OCI-LY1 (cell line): ENCODE data around the gene ZNF584.
"Not testable (repeated sequence)": the region's sequence is repeated elsewhere in the genome, so short reads cannot be mapped to it uniquely, and the experiment has no call there.

Source experiments
- H2AFZ ChIP-seq: fragments of 200-600 bp; sonication (generic), shearing (Covaris generic); 2 replicates; pipeline ENCODE4 v1.6.0; 2014; ENCODE audit warnings: antibody characterized with exemption, mild to moderate bottlenecking, low read length
- H3F3A ChIP-seq: fragments of 200-600 bp; sonication (generic), shearing (Covaris generic); 2 replicates; pipeline ENCODE4 v1.6.0; 2014; ENCODE audit warnings: mild to moderate bottlenecking, antibody characterized with exemption, low read length, moderate library complexity; ENCODE audit not compliant: insufficient read depth
- H3K27ac ChIP-seq: fragments of 200-600 bp; sonication (generic); 2 replicates; pipeline ENCODE4 v1.5.1; 2014; ENCODE audit warnings: low read length, mixed run types, mild to moderate bottlenecking, low read depth; ENCODE audit not compliant: poor library complexity, severe bottlenecking
- H3K27me3 ChIP-seq: fragments of 200-600 bp; sonication (generic); 2 replicates; pipeline ENCODE4 v1.6.0; 2014; ENCODE audit warnings: antibody characterized with exemption, mild to moderate bottlenecking, low read length, moderate library complexity; ENCODE audit not compliant: insufficient read depth
- H3K36me3 ChIP-seq: fragments of 200-600 bp; sonication (generic); 2 replicates; pipeline ENCODE4 v1.6.1; 2014; ENCODE audit warnings: mild to moderate bottlenecking, antibody characterized with exemption, low read length, moderate library complexity, mixed read lengths; ENCODE audit not compliant: insufficient read depth
- H3K4me1 ChIP-seq: fragments of 200-600 bp; sonication (generic); 2 replicates; pipeline ENCODE4 v1.5.1; 2014; ENCODE audit warnings: mild to moderate bottlenecking, low read length, moderate library complexity; ENCODE audit not compliant: insufficient read depth, severe bottlenecking
- H3K4me2 ChIP-seq: fragments of 200-600 bp; sonication (generic), shearing (Covaris generic); 2 replicates; pipeline ENCODE4 v1.6.1; 2014; ENCODE audit warnings: low read length
- H3K4me3 ChIP-seq: fragments of 200-600 bp; sonication (generic); 2 replicates; pipeline ENCODE4 v1.5.1; 2014; ENCODE audit warnings: low read length, low read depth, mild to moderate bottlenecking, mixed read lengths; ENCODE audit not compliant: poor library complexity, severe bottlenecking
- H3K79me2 ChIP-seq: fragments of 200-600 bp; shearing (Covaris generic); 2 replicates; pipeline ENCODE4 v1.6.1; 2016; ENCODE audit warnings: mixed run types, low read length, mixed read lengths; ENCODE audit not compliant: insufficient read depth
- H3K9ac ChIP-seq: fragments of 200-600 bp; sonication (generic), shearing (Covaris generic); 2 replicates; pipeline ENCODE4 v1.6.1; 2014; ENCODE audit warnings: mild to moderate bottlenecking, low read length, mixed read lengths
- H3K9me2 ChIP-seq: fragments of 200-600 bp; sonication (generic), shearing (Covaris generic); 2 replicates; pipeline ENCODE4 v1.6.1; 2014; ENCODE audit warnings: low read depth, mild to moderate bottlenecking, low read length, mixed read lengths
- H3K9me3 ChIP-seq: fragments of 200-600 bp; shearing (Covaris generic); 2 replicates; pipeline ENCODE4 v1.6.1; 2014; ENCODE audit warnings: low read length, mixed read lengths
- H4K20me1 ChIP-seq: fragments of 200-600 bp; sonication (generic), shearing (Covaris generic); 2 replicates; pipeline ENCODE4 v1.6.0; 2016; ENCODE audit warnings: mild to moderate bottlenecking, low read length; ENCODE audit not compliant: insufficient read depth
- CTCF ChIP-seq: fragments of 200-600 bp; sonication (generic), shearing (Covaris generic); IDR thresholded peaks from 2 replicates; pipeline ENCODE4 v1.5.1; 2017; ENCODE audit warnings: mild to moderate bottlenecking, antibody characterized with exemption, low read length, moderate library complexity, mixed read lengths
- EZH2 ChIP-seq: fragments of 200-600 bp; sonication (generic), shearing (Covaris generic); IDR thresholded peaks from 2 replicates; pipeline ENCODE4 v1.8.0; 2017; ENCODE audit warnings: borderline replicate concordance, mixed run types, mild to moderate bottlenecking, antibody characterized with exemption, low read length, moderate library complexity, mixed read lengths

The ZNF584 gene

GRCh38 chr19:58400916-58401839 lies 7.3 kb upstream of the ZNF584 start:
- H3K4me1 ChIP-seq = peaks cover 16% of the 10 kb centered on the region
- H3F3A ChIP-seq = 0 out of 2 replicates have a peak, but pooled peaks cover 5% of the 10 kb centered on the region
- H2AFZ ChIP-seq = no peak overlapping the region
- H4K20me1 ChIP-seq = no peaks in the 10 kb centered on the region
- peak overlapping the region; percentile 85 for H3K4me2 ChIP-seq
- no peaks in the 10 kb centered on the region for H3K79me2 ChIP-seq
- H3K36me3 ChIP-seq = no peaks in the 10 kb centered on the region; the same call in 1 of the 2 replicates
- no peaks in the 10 kb centered on the region for H3K9me2 ChIP-seq
- no peaks in the 10 kb centered on the region for H3K27me3 ChIP-seq
- H3K4me3 ChIP-seq = peak overlapping the region; percentile 66
- TF ChIP-seq EZH2 (no peak), CTCF (no peak)
- H3K9me3 ChIP-seq = no peaks in the 10 kb centered on the region
- peak overlapping the region; percentile 68 for H3K9ac ChIP-seq
- H3K27ac ChIP-seq = no peak overlapping the region

- Histone ChIP-seq H3K4me2 (peak overlapping the region; percentile 85), H3K9ac (peak overlapping the region; percentile 68), H4K20me1 (no peaks in the 10 kb centered on the region), H3K27ac (peak overlapping the region; percentile 25), H3K4me1 (peaks cover 19% of the 10 kb centered on the region), H3K36me3 (no peaks in the 10 kb centered on the region; the same call in 1 of the 2 replicates), H3F3A (0 out of 2 replicates have a peak, but pooled peaks cover 5% of the 10 kb centered on the region), H2AFZ (no peak overlapping the region), H3K9me2 (no peaks in the 10 kb centered on the region), H3K9me3 (no peaks in the 10 kb centered on the region), H3K27me3 (no peaks in the 10 kb centered on the region), H3K4me3 (peak overlapping the region; percentile 66), H3K79me2 (no peaks in the 10 kb centered on the region)
- TF ChIP-seq EZH2 (no peak), CTCF (no peak)
Observed at GRCh38 chr19:58401840-58402421, 6.5 kb upstream of the ZNF584 start.

GRCh38 chr19:58403920-58404478 lies 4.5 kb upstream of the ZNF584 start:
- not testable (repeated sequence) for H3F3A ChIP-seq, H3K36me3 ChIP-seq, H3K27me3 ChIP-seq, H3K27ac ChIP-seq, H3K4me3 ChIP-seq, H2AFZ ChIP-seq, H3K9me3 ChIP-seq, H3K9ac ChIP-seq, H4K20me1 ChIP-seq, H3K79me2 ChIP-seq, H3K9me2 ChIP-seq, H3K4me2 ChIP-seq
- H3K4me1 ChIP-seq = peaks cover 28% of the 10 kb centered on the region
